ENCODE measurements around the gene HSF2BP. TPM values are rescaled to one million over a fixed set of nuclear protein-coding genes. Genes with fewer than 3 reads are reported as not detected.

HSF2BP gene
- total RNA-seq, 1 donor: 1.8 TPM

GRCh38 chr21:43600642-43601402 is 58.5 kb downstream of the HSF2BP start:
- no peaks in the 10 kb centered on the region for H4K20me1 ChIP-seq (ENCODE audit: insufficient read depth, low read length)
- DNase-seq (ENCODE audit: insufficient read length, low spot score, missing footprints): peak; percentile 87
- peak overlapping the region; percentile 27 for H3K4me2 ChIP-seq (ENCODE audit: insufficient read depth, low read length)
- no peak overlapping the region for H2AFZ ChIP-seq (ENCODE audit: low read length)
- H3K27ac ChIP-seq (ENCODE audit: low read depth, low read length): peak overlapping the region; percentile 81
- H3K79me2 ChIP-seq (ENCODE audit: insufficient read depth, low read length): no peaks in the 10 kb centered on the region
- H3K4me1 ChIP-seq (ENCODE audit: insufficient read depth, low read length): peaks cover 67% of the 10 kb centered on the region
- no peaks in the 10 kb centered on the region for H3K9me3 ChIP-seq (ENCODE audit: low read depth, low read length)
- no peaks in the 10 kb centered on the region for H3K36me3 ChIP-seq (ENCODE audit: insufficient read depth, low read length)
- TF ChIP-seq, protein P1, sequence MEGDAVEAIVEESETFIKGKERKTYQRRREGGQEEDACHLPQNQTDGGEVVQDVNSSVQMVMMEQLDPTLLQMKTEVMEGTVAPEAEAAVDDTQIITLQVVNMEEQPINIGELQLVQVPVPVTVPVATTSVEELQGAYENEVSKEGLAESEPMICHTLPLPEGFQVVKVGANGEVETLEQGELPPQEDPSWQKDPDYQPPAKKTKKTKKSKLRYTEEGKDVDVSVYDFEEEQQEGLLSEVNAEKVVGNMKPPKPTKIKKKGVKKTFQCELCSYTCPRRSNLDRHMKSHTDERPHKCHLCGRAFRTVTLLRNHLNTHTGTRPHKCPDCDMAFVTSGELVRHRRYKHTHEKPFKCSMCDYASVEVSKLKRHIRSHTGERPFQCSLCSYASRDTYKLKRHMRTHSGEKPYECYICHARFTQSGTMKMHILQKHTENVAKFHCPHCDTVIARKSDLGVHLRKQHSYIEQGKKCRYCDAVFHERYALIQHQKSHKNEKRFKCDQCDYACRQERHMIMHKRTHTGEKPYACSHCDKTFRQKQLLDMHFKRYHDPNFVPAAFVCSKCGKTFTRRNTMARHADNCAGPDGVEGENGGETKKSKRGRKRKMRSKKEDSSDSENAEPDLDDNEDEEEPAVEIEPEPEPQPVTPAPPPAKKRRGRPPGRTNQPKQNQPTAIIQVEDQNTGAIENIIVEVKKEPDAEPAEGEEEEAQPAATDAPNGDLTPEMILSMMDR (IDR thresholded peaks at IDR 0.05; ENCODE audit: extremely low read depth, low read depth, low read length): no peak
- H3K4me3 ChIP-seq (ENCODE audit: insufficient read depth, low read length): no peak overlapping the region
- H3K27me3 ChIP-seq (ENCODE audit: insufficient read depth, low read length): no peaks in the 10 kb centered on the region

- Histone ChIP-seq H3K79me2 (ENCODE audit: insufficient read depth, low read length) (no peaks in the 10 kb centered on the region), H3K9me3 (ENCODE audit: low read depth, low read length) (no peaks in the 10 kb centered on the region), H4K20me1 (ENCODE audit: insufficient read depth, low read length) (no peaks in the 10 kb centered on the region), H2AFZ (ENCODE audit: low read length) (no peak overlapping the region), H3K27me3 (ENCODE audit: insufficient read depth, low read length) (no peaks in the 10 kb centered on the region), H3K4me1 (ENCODE audit: insufficient read depth, low read length) (peaks cover 67% of the 10 kb centered on the region), H3K27ac (ENCODE audit: low read depth, low read length) (peak overlapping the region; percentile 81), H3K4me2 (ENCODE audit: insufficient read depth, low read length) (peak overlapping the region; percentile 27), H3K36me3 (ENCODE audit: insufficient read depth, low read length) (no peaks in the 10 kb centered on the region), H3K4me3 (ENCODE audit: insufficient read depth, low read length) (no peak overlapping the region)
- TF ChIP-seq, protein P1 (IDR thresholded peaks at IDR 0.05; ENCODE audit: extremely low read depth, low read depth, low read length): no peak
- no peak for DNase-seq (ENCODE audit: insufficient read length, low spot score, missing footprints)
Observed at GRCh38 chr21:43599728-43600127, 59.6 kb downstream of the HSF2BP start.

GRCh38 chr21:43598416-43599120 is 60.7 kb downstream of the HSF2BP start:
- H3K79me2 ChIP-seq (ENCODE audit: insufficient read depth, low read length): no peaks in the 10 kb centered on the region
- peak overlapping the region; percentile 79 for H3K27ac ChIP-seq (ENCODE audit: low read depth, low read length)
- no peaks in the 10 kb centered on the region for H4K20me1 ChIP-seq (ENCODE audit: insufficient read depth, low read length)
- no peak overlapping the region for H2AFZ ChIP-seq (ENCODE audit: low read length)
- H3K36me3 ChIP-seq (ENCODE audit: insufficient read depth, low read length): no peaks in the 10 kb centered on the region
- peaks cover 59% of the 10 kb centered on the region for H3K4me1 ChIP-seq (ENCODE audit: insufficient read depth, low read length)
- H3K4me3 ChIP-seq (ENCODE audit: insufficient read depth, low read length): no peak overlapping the region
- no peak for DNase-seq (ENCODE audit: insufficient read length, low spot score, missing footprints)
- TF ChIP-seq, protein P1 (IDR thresholded peaks at IDR 0.05; ENCODE audit: extremely low read depth, low read depth, low read length): no peak
- H3K4me2 ChIP-seq (ENCODE audit: insufficient read depth, low read length): peak overlapping the region; percentile 17
- no peaks in the 10 kb centered on the region for H3K9me3 ChIP-seq (ENCODE audit: low read depth, low read length)
- no peaks in the 10 kb centered on the region for H3K27me3 ChIP-seq (ENCODE audit: insufficient read depth, low read length)

Measured in osteoblast (primary cell).